ENCODE results near the gene ADORA1.

DNA sequence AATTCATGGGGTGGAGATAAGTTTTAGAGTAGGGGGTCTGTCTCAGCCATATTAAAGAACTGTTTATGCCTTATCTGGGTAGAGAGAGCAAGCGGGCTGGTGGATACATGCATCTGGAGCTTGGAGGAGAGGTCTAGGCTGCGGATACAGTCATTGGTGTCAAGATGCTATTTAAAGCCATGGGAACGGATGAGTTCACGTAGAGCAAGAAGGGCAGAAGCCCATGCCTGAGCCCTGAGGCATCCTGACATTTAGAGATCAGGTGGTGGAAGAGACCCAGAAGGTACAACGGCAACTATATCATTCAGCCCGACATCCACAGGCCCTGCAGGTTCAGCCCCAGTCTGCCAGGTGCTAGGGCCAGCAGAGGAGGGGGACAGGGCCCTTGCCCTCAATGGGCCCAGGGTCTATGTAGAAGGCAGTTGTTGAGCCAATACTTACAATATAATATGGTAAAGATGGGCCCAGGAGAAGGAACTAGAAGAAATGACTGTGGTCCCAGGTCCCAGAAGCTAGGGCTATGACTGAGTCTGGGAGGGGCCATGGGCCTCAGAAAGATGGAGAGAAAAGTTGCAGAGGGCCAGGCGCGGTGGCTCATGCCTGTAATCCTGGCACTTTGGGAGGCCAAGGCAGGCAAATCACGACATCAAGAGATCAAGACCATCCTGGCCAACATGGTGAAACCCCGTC, 74.1 kb downstream of the ADORA1 start:
- TF ChIP-seq EZH2phosphoT487 (IDR thresholded peaks at IDR 0.05; ENCODE audit: borderline replicate concordance, low read depth, low read length): no peak
- TF ChIP-seq, protein P1, sequence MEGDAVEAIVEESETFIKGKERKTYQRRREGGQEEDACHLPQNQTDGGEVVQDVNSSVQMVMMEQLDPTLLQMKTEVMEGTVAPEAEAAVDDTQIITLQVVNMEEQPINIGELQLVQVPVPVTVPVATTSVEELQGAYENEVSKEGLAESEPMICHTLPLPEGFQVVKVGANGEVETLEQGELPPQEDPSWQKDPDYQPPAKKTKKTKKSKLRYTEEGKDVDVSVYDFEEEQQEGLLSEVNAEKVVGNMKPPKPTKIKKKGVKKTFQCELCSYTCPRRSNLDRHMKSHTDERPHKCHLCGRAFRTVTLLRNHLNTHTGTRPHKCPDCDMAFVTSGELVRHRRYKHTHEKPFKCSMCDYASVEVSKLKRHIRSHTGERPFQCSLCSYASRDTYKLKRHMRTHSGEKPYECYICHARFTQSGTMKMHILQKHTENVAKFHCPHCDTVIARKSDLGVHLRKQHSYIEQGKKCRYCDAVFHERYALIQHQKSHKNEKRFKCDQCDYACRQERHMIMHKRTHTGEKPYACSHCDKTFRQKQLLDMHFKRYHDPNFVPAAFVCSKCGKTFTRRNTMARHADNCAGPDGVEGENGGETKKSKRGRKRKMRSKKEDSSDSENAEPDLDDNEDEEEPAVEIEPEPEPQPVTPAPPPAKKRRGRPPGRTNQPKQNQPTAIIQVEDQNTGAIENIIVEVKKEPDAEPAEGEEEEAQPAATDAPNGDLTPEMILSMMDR (conservative IDR thresholded peaks at IDR 0.05; ENCODE audit: low read length): no peak
